ENCODE results near the gene LNPEP.

DNA sequence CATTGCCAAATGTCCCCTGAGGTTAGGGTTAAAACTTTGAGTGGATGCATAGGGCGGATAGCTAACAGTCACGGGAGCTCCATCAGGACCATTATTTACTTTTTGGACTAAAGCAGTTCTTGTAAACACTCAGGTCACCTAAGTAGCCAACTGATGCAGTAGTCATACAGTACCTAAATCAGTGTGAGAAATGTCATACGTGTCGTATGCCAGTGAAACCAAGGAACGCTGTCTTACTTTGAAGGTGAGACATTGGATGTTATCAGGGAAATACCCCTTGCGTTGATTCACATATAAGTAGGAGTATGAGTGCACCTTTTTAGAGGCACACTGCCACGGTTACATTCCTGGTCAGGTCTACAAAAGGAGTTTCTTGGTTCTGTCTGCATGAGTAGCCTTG is 101.9 kb downstream of the LNPEP start:
- no peak for TF ChIP-seq CTCF (IDR thresholded peaks at IDR 0.05; ENCODE audit: insufficient read depth, low read depth, low read length)
- no peak for TF ChIP-seq EZH2 (IDR thresholded peaks at IDR 0.05; ENCODE audit: insufficient read depth, low read length)

All from astrocyte (in vitro differentiated cells and primary cell).